Gastroesophageal sphincter (tissue), 3 donors: ENCODE results near the gene CIZ1.

Experiments used
- EP300 ChIP-seq: sonication (generic); formaldehyde crosslinking; IDR thresholded peaks from one replicate; pipeline ENCODE4 v1.6.1; 2017; ENCODE audit warnings: antibody characterized with exemption, mild to moderate bottlenecking
- TF ChIP-seq, protein P1 (sequence below), 4 experiments: fragments of 200-600 bp in 2 of 4; fragments of 450-650 bp in 2 of 4; sonication (generic) in 1 of 4; IDR thresholded peaks; one replicate each; pipeline ENCODE4 v1.5.1; 2017 to 2019; ENCODE audit warnings: antibody characterized with exemption in 4 of 4, mild to moderate bottlenecking in 2 of 4, moderate library complexity in 2 of 4

DNA sequence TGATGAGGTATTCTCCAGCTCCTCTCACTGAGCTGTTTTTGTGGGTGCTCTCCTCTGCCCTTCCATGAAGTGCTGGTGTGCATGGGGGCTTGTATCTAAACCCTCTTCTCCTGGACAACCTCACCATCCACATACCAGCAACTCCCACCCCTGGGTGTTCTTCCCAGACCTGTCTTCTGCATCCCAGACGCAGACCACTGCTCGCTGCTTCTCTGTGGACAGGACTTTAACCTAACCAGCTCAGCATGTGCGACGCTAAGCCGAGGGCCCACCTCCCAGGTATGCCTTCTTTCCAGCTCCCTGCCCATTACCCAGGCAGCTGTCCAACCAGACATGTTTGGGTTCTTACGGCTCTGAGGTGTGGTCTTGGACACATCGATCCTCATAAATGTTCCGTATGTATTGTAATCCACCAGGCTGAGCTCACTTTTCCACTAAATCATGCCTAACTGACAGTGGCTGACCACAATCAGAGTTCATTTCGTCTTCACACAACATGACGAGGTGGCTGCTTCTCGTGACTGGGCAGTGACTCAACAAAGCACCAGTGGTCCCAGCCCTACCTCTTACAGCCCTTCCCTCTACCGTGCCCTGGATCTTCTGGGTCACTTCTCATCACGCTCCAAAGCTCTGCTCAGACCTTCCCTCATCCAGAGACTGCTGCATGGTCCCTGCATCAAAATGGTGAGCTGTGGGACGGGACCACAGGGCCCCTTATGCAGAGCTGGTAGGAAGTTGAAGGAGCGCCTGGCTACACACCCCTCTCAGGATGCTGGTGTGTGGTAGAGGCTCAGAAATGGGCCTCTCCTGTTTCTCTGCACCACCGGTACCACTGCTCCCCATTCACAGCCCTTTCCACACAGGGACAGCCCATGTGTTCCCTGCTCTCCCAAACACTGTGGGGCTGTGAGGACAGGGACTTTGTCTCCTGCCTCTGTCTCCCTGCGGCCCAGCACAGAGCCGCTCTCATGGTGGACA is 54.3 kb downstream of the CIZ1 start:
- TF ChIP-seq, protein P1, sequence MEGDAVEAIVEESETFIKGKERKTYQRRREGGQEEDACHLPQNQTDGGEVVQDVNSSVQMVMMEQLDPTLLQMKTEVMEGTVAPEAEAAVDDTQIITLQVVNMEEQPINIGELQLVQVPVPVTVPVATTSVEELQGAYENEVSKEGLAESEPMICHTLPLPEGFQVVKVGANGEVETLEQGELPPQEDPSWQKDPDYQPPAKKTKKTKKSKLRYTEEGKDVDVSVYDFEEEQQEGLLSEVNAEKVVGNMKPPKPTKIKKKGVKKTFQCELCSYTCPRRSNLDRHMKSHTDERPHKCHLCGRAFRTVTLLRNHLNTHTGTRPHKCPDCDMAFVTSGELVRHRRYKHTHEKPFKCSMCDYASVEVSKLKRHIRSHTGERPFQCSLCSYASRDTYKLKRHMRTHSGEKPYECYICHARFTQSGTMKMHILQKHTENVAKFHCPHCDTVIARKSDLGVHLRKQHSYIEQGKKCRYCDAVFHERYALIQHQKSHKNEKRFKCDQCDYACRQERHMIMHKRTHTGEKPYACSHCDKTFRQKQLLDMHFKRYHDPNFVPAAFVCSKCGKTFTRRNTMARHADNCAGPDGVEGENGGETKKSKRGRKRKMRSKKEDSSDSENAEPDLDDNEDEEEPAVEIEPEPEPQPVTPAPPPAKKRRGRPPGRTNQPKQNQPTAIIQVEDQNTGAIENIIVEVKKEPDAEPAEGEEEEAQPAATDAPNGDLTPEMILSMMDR (IDR thresholded peaks at IDR 0.05), result no peak
- no peak for TF ChIP-seq EP300
